Bronchial epithelial cell (primary cell): ENCODE data around the gene KIAA1217. TPM values are rescaled to one million over a fixed set of nuclear protein-coding genes. Genes with fewer than 3 reads are reported as not detected.
A peak's percentile ranks its signal among the peaks of the same experiment; 100 is the strongest.
"Not testable (repeated sequence)": the region's sequence is repeated elsewhere in the genome, so short reads cannot be mapped to it uniquely, and the experiment has no call there.

Experiments used
- DNase-seq: peaks from one replicate; pipeline ENCODE4 v3.0.0-alpha.2; 2010; ENCODE audit warnings: low read depth
- FAIRE-seq: peaks from 2 replicates; lab custom pipeline; 2011; peaks lifted over from hg19 to GRCh38; lab: Jason Lieb, UNC
- H3K27me3 ChIP-seq: 2 replicates; pipeline ENCODE4 v1.5.1; 2011; ENCODE audit warnings: low read length; ENCODE audit not compliant: control insufficient read depth, insufficient read depth
- H3K36me3 ChIP-seq: 2 replicates; pipeline ENCODE4 v1.5.1; 2011; ENCODE audit warnings: low read length; ENCODE audit not compliant: control insufficient read depth, insufficient read depth
- H3K4me3 ChIP-seq: 2 replicates; pipeline ENCODE4 v1.5.1; 2011; ENCODE audit warnings: mild to moderate bottlenecking, low read depth, low read length, control low read depth
- CTCF ChIP-seq: IDR thresholded peaks from 2 replicates; pipeline ENCODE4 v1.5.1; 2011; ENCODE audit warnings: mild to moderate bottlenecking, moderate library complexity, low read length, control low read depth, inconsistent platforms; ENCODE audit not compliant: insufficient read depth, severe bottlenecking
- total RNA-seq: library from RNA; depleted of rRNA; stranded (reverse); fragments of >200 nt; gene quantifications from 2 replicates; pipeline ENCODE4 v1.2.1, GENCODE V29; 2014

The KIAA1217 gene
- total RNA-seq, 1 donor from 2014 or later = 3.4 TPM

- H3K4me3 ChIP-seq = no peak overlapping the region
- no peak for FAIRE-seq
Measured at GRCh38 chr10:24344279-24344678, 135.3 kb downstream of the KIAA1217 start.

GRCh38 chr10:24344695-24345463 is 135.9 kb downstream of the KIAA1217 start:
- no peak overlapping the region for H3K4me3 ChIP-seq
- DNase-seq (no peak), FAIRE-seq (no peak)
- no peak for TF ChIP-seq CTCF
- H3K27me3 ChIP-seq = no peaks in the 10 kb centered on the region
- no peaks in the 10 kb centered on the region for H3K36me3 ChIP-seq

More at GRCh38 chr10:24344279-24344678, 135.3 kb downstream of the KIAA1217 start:
- DNase-seq = peak; percentile 97
- H3K27me3 ChIP-seq = no peaks in the 10 kb centered on the region
- no peak for TF ChIP-seq CTCF
- no peaks in the 10 kb centered on the region for H3K36me3 ChIP-seq

DNA sequence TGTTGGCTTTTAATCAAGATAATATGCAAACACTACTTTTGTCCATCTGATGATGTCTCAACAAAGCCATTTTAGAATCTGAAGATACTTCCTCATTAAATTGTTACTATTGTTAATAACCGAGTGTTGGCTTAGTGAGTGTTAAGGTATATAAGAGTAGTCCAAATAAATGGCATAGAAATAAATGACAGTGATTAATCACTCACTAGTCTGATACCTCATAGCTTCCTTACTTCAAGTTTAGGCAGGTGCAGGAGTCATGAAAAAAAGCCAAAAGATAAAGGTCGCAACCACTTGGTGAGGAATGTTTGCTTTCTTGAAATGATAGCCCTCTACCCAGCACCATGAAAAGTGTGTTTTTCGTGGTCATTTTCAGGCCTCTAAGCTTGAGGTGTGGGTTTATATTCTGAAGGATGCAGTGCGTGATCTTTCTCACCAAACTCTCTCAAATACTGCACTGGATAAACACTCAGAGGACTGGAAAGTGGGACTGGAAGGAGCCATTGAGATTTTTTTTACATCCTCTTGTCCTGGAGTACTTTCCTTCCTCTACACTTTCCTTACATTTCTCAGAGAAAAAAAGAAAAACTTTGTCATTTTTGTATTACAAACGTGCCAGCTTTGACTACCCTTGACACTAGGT is 138.1 kb downstream of the KIAA1217 start:
- DNase-seq = peak; percentile 71
- no peaks in the 10 kb centered on the region for H3K36me3 ChIP-seq
- no peak for TF ChIP-seq CTCF
- no peaks in the 10 kb centered on the region for H3K27me3 ChIP-seq
- no peak overlapping the region for H3K4me3 ChIP-seq
- FAIRE-seq = no peak

DNA sequence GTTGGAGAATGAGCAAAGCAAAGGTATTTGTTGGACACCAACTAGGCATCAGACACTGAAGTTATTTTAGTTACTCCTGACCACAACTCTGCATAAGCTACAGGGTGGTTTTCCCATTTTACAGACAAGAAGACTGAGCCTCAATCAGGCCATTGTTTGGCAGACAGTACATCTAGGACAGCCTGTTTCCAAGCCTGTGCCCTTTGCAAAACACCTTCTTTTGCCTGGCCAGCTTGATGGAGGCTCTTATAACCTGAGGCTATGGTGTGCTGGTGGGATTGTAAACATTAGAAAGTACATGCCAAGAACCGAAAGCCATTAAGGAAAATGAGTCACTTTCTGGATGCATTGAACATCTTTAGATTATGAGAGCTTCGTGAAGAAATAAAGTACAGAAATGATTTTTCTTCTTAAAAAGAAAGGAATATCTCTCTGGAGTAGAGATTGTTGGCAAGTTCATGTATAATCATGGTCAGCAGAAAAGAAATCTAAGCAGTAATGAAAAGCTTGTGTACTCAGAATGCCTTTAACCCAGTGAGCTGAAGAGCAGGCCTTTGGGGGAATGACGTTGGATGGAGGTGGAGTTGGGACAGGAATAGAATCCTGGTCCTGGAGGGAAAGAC is 140.6 kb downstream of the KIAA1217 start:
- H3K27me3 ChIP-seq = no peaks in the 10 kb centered on the region
- FAIRE-seq = no peak
- no peaks in the 10 kb centered on the region for H3K36me3 ChIP-seq
- no peak overlapping the region for H3K4me3 ChIP-seq
- DNase-seq = peak; percentile 79
- TF ChIP-seq CTCF = no peak

- FAIRE-seq (no peak), DNase-seq (no peak)
- H3K27me3 ChIP-seq = no peaks in the 10 kb centered on the region
- TF ChIP-seq CTCF = no peak
- H3K36me3 ChIP-seq = peaks cover 2% of the 10 kb centered on the region
- no peak overlapping the region for H3K4me3 ChIP-seq
Measured at GRCh38 chr10:24350070-24350921, 141.4 kb downstream of the KIAA1217 start.

- FAIRE-seq, H3K27me3 ChIP-seq, DNase-seq, H3K4me3 ChIP-seq, H3K36me3 ChIP-seq: not testable (repeated sequence)
Measured at GRCh38 chr10:24350922-24351225, 141.9 kb downstream of the KIAA1217 start.
